Caco-2 (cell line): ENCODE results near the gene PLXNA2. TPM values are rescaled to one million over a fixed set of nuclear protein-coding genes. Genes with fewer than 3 reads are reported as not detected.

Experiments used
- BruUV-seq: library from RNA; stranded (reverse); fragments of 400-500 nt; replicated peaks from 2 replicates; lab custom pipeline; 2021; lab: Mats Ljungman, UMichigan
- CTCF ChIA-PET: fragments of 300-600 bp; sonication (Branson Sonifier 250); formaldehyde crosslinking; loops from one replicate; lab custom pipeline; 2022; ENCODE audit warnings: antibody characterized with exemption; lab: Charles Lee
- POLR2A ChIA-PET: fragments of 300-600 bp; sonication (Branson Sonifier 250); formaldehyde crosslinking; loops from one replicate; lab custom pipeline; 2022; ENCODE audit warnings: antibody characterized with exemption; lab: Charles Lee
- DNase-seq, 2 experiments: peaks; one replicate each; pipeline versions ENCODE4 v3.0.0 to v3.0.0-alpha.2; 2020 to 2022
- H3K27me3 ChIP-seq: replicated peaks from 2 replicates; pipeline ENCODE4 v1.6.0; 2011; ENCODE audit warnings: low read length; ENCODE audit not compliant: control insufficient read depth, insufficient read depth
- H3K36me3 ChIP-seq: 2 replicates; pipeline ENCODE4 v1.5.1; 2011; ENCODE audit warnings: low read length; ENCODE audit not compliant: control insufficient read depth, insufficient read depth
- H3K4me1 ChIP-seq: fragments of 250-450 bp; sonication (Bioruptor Pico); 2 replicates; pipeline ENCODE4 v1.5.1; 2020; ENCODE audit warnings: mild to moderate bottlenecking
- H3K4me3 ChIP-seq: 2 replicates; pipeline ENCODE4 v1.5.1; 2011; ENCODE audit warnings: low read depth, mild to moderate bottlenecking, control low read depth, low read length
- H3K9me3 ChIP-seq: fragments of 250-450 bp; sonication (Bioruptor Pico); 2 replicates; pipeline ENCODE4 v1.5.1; 2020; ENCODE audit warnings: mild to moderate bottlenecking, moderate library complexity
- H3K27ac Mint-ChIP-seq: one replicate; pipeline ENCODE4 v1.8.0; 2022; ENCODE audit warnings: mixed read lengths; ENCODE audit not compliant: unreplicated experiment
- H3K27me3 Mint-ChIP-seq: one replicate; pipeline ENCODE4 v1.8.0; 2022; ENCODE audit warnings: mixed read lengths; ENCODE audit not compliant: insufficient read depth, unreplicated experiment
- H3K36me3 Mint-ChIP-seq: one replicate; pipeline ENCODE4 v1.8.0; 2022; ENCODE audit warnings: mild to moderate bottlenecking, mixed read lengths; ENCODE audit not compliant: insufficient read depth, unreplicated experiment
- H3K4me1 Mint-ChIP-seq: one replicate; pipeline ENCODE4 v1.8.0; 2022; ENCODE audit warnings: low read depth, mixed read lengths; ENCODE audit not compliant: unreplicated experiment
- H3K4me3 Mint-ChIP-seq: one replicate; pipeline ENCODE4 v1.8.0; 2022; ENCODE audit warnings: mild to moderate bottlenecking, moderate library complexity, mixed read lengths; ENCODE audit not compliant: unreplicated experiment
- H3K9me3 Mint-ChIP-seq: one replicate; pipeline ENCODE4 v1.8.0; 2022; ENCODE audit warnings: mixed read lengths; ENCODE audit not compliant: unreplicated experiment
- intact Hi-C: fragments of 100-400 bp; cut with micrococcal nuclease; formaldehyde crosslinking; loops from one replicate; pipeline ENCODE4 v1.10.0; 2022; ENCODE audit not compliant: unreplicated experiment
- total RNA-seq: library from RNA; stranded (reverse); gene quantifications from 2 replicates; pipeline ENCODE4 v1.2.3, GENCODE V29; 2022
- TF ChIP-seq, protein P1 (sequence below), 2 experiments: fragments of 200-600 bp in 1 of 2; IDR thresholded peaks; 1 replicate in 1 of 2; 2 replicates in 1 of 2; pipeline versions ENCODE4 v1.5.1 to v1.8.0; 2011 to 2022; ENCODE audit warnings: antibody characterized with exemption in 1 of 2, control low read depth in 1 of 2, inconsistent platforms in 1 of 2, low read depth in 1 of 2, low read length in 1 of 2, mild to moderate bottlenecking in 1 of 2, moderate library complexity in 1 of 2; ENCODE audit not compliant: insufficient read depth in 1 of 2, severe bottlenecking in 1 of 2, unreplicated experiment in 1 of 2

The PLXNA2 gene
- total RNA-seq, 1 experiment from 2014 or later = 3.2 TPM

DNA sequence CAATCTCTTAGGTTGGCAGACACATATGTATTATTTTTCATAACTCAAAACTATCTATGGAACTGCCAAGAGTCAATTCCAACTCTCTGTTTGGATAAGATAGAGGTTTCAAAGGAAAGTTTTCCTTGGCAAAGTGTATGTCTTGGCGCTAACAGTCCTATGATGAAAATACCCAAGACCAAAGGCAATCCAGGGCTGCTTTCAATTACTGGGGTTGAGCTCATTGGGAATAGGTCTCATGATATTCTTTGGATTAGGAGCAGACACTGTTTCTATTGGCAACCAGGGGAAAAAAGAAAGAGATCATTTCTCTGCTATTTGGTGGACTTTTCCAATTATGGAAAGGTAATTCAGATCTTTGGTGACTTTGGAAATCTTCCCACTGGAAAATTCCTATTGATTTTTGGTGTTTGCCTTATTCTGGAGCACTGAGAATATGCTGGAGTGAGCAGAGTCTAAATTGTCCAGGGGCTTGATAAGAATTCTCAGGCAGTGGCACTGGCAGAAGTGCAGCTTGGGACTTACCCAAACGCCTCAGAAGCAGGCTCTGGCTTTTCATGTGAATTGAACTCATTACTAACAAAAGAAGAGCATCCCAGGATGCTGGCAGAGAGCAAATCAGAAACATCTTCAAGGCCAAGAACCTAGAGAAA, 20.4 kb upstream of the PLXNA2 start:
- POLR2A ChIA-PET = no interaction called here
- Mint-ChIP-seq H3K36me3 (no peaks in the 10 kb centered on the region), H3K4me1 (no peaks in the 10 kb centered on the region), H3K9me3 (peaks cover 4% of the 10 kb centered on the region), H3K4me3 (no peak overlapping the region), H3K27ac (no peak overlapping the region), H3K27me3 (peaks cover 29% of the 10 kb centered on the region)
- H3K36me3 ChIP-seq = no peaks in the 10 kb centered on the region
- DNase-seq = no peak
- BruUV-seq = no TSS peak
- CTCF ChIA-PET = no interaction called here
- H3K4me3 ChIP-seq = no peak overlapping the region
- H3K9me3 ChIP-seq = peaks cover 8% of the 10 kb centered on the region; the same call in 1 of the 2 replicates
- intact Hi-C loops = no loop called here
- no peaks in the 10 kb centered on the region for H3K4me1 ChIP-seq
- peaks cover 1% of the 10 kb centered on the region for H3K27me3 ChIP-seq
- TF ChIP-seq, protein P1, sequence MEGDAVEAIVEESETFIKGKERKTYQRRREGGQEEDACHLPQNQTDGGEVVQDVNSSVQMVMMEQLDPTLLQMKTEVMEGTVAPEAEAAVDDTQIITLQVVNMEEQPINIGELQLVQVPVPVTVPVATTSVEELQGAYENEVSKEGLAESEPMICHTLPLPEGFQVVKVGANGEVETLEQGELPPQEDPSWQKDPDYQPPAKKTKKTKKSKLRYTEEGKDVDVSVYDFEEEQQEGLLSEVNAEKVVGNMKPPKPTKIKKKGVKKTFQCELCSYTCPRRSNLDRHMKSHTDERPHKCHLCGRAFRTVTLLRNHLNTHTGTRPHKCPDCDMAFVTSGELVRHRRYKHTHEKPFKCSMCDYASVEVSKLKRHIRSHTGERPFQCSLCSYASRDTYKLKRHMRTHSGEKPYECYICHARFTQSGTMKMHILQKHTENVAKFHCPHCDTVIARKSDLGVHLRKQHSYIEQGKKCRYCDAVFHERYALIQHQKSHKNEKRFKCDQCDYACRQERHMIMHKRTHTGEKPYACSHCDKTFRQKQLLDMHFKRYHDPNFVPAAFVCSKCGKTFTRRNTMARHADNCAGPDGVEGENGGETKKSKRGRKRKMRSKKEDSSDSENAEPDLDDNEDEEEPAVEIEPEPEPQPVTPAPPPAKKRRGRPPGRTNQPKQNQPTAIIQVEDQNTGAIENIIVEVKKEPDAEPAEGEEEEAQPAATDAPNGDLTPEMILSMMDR (IDR thresholded peaks at IDR 0.05; ENCODE audit: insufficient read depth in 1 of 2, low read depth in 1 of 2, low read length in 1 of 2, severe bottlenecking in 1 of 2, unreplicated experiment in 1 of 2) = no peak

DNA sequence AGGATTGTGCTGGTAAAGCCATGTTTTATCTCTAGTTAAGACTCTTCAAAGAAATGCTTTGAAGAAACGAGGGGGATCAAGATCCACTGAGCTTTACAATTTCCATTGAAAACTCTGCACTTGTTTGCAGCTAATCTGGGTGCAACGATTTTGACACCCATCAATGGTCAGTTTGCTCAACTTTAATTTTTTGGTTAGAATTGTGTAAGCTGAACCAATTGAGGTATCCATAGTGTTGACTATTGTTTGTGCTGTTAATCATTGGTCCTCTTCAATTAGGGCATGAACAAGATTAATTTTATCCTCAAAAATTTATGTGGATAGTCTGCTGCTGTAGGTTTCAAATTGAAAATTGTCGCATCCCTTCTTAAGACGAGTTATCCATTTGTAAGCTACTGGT, 17.7 kb upstream of the PLXNA2 start:
- TF ChIP-seq, protein P1 (IDR thresholded peaks at IDR 0.05; ENCODE audit: insufficient read depth in 1 of 2, low read depth in 1 of 2, low read length in 1 of 2, severe bottlenecking in 1 of 2, unreplicated experiment in 1 of 2) = no peak
- peaks cover 26% of the 10 kb centered on the region for H3K27me3 Mint-ChIP-seq
- H3K4me1 ChIP-seq = no peaks in the 10 kb centered on the region
- no peaks in the 10 kb centered on the region for H3K4me1 Mint-ChIP-seq
- DNase-seq = no peak
- POLR2A ChIA-PET = no interaction called here
- peaks cover 10% of the 10 kb centered on the region for H3K9me3 Mint-ChIP-seq
- BruUV-seq = no TSS peak
- no peak overlapping the region for H3K4me3 Mint-ChIP-seq
- no peaks in the 10 kb centered on the region for H3K36me3 ChIP-seq
- intact Hi-C loops = no loop called here
- H3K4me3 ChIP-seq = no peak overlapping the region
- CTCF ChIA-PET = no interaction called here
- no peaks in the 10 kb centered on the region for H3K36me3 Mint-ChIP-seq
- no peak overlapping the region for H3K27ac Mint-ChIP-seq
- H3K9me3 ChIP-seq = peaks cover 8% of the 10 kb centered on the region; the same call in 1 of the 2 replicates
- H3K27me3 ChIP-seq = peaks cover 1% of the 10 kb centered on the region; the same call in 1 of the 2 replicates

DNA sequence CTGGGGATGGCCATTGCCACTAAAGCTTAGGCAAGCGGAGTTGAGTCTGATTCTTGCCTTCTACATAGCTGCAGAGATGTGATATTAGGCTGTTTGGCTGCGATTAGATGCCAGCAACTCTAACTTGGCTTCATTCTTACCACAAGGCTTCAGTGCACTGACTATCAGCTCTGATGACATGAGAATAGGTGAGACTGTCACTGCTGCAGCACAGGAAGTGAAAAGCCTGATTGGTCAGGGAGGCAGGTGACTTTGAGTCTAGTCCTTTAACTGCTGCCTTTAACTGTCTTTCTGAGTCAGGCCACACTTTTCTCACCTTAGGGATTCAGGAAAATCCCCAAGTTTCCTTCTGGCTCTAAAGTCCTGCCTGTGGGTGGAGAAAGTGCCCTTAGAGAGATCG, 14.1 kb upstream of the PLXNA2 start:
- intact Hi-C loops = no loop called here
- H3K9me3 ChIP-seq = peaks cover 8% of the 10 kb centered on the region; the same call in 1 of the 2 replicates
- no peaks in the 10 kb centered on the region for H3K36me3 Mint-ChIP-seq
- BruUV-seq = no TSS peak
- no peak overlapping the region for H3K4me3 Mint-ChIP-seq
- H3K4me1 Mint-ChIP-seq = no peaks in the 10 kb centered on the region
- DNase-seq = no peak
- ChIA-PET POLR2A (no interaction called here), CTCF (interaction anchor here (1.1 kb wide), 1 partner anchor 14 kb away, joined by 3 read pairs; the partner anchor contains the start of gene PLXNA2)
- peaks cover 1% of the 10 kb centered on the region; the same call in 1 of the 2 replicates for H3K27me3 ChIP-seq
- TF ChIP-seq, protein P1 (IDR thresholded peaks at IDR 0.05; ENCODE audit: insufficient read depth in 1 of 2, low read depth in 1 of 2, low read length in 1 of 2, severe bottlenecking in 1 of 2, unreplicated experiment in 1 of 2) = no peak
- H3K27ac Mint-ChIP-seq = no peak overlapping the region
- H3K27me3 Mint-ChIP-seq = peaks cover 28% of the 10 kb centered on the region
- no peaks in the 10 kb centered on the region for H3K36me3 ChIP-seq
- H3K4me1 ChIP-seq = no peaks in the 10 kb centered on the region
- no peak overlapping the region for H3K4me3 ChIP-seq
- H3K9me3 Mint-ChIP-seq = peaks cover 10% of the 10 kb centered on the region
